Suprapubic skin (tissue), 3 donors: ENCODE results near the gene ELMO1.

ENCODE experiments used
- CTCF ChIP-seq, 2 donors: fragments of 200-600 bp in 1 of 2; fragments of 450-650 bp in 1 of 2; sonication (generic) in 1 of 2; IDR thresholded peaks; one replicate each; pipeline ENCODE4 v1.5.1; 2016 to 2019; ENCODE audit warnings: antibody characterized with exemption in 2 of 2, mild to moderate bottlenecking in 1 of 2, moderate library complexity in 1 of 2
- EP300 ChIP-seq: sonication (generic); formaldehyde crosslinking; IDR thresholded peaks from one replicate; pipeline ENCODE4 v1.6.1; 2017; ENCODE audit warnings: antibody characterized with exemption
- POLR2A ChIP-seq, 2 donors: fragments of 450-650 bp; IDR thresholded peaks; one replicate each; pipeline ENCODE4 v1.6.1; 2017; ENCODE audit warnings: antibody characterized with exemption in 2 of 2, mild to moderate bottlenecking in 2 of 2, moderate library complexity in 2 of 2

GRCh38 chr7:37054624-37055241 is 393.9 kb downstream of the ELMO1 start:
- TF ChIP-seq POLR2A (IDR thresholded peaks at IDR 0.05) (no peak), CTCF (IDR thresholded peaks at IDR 0.05) (no peak), EP300 (no peak)
